AG04449 (cell line): ENCODE data around the gene LOXL1.

Experiments
- CTCF ChIA-PET: fragments of 350-600 bp; formaldehyde crosslinking; extraction: SDS; loops from one replicate; lab custom pipeline; 2021; ENCODE audit warnings: antibody characterized with exemption; lab: Yijun Ruan, JAX
- POLR2A ChIA-PET: fragments of 400-600, 350-600 bp; formaldehyde crosslinking; extraction: SDS; loops from one replicate; lab custom pipeline; 2020; ENCODE audit warnings: antibody characterized with exemption, inconsistent platforms; lab: Yijun Ruan, JAX
- DNase-seq: peaks from one replicate; pipeline ENCODE4 v3.0.0-alpha.2; 2010; ENCODE audit warnings: low read depth, low spot score
- H3K4me3 ChIP-seq: 2 replicates; pipeline ENCODE4 v1.5.1; 2011; ENCODE audit warnings: low read depth, mild to moderate bottlenecking, control low read depth, low read length
- TF ChIP-seq, protein P1 (sequence below): IDR thresholded peaks from one replicate; pipeline ENCODE4 v1.5.1; 2011; ENCODE audit warnings: mild to moderate bottlenecking, moderate library complexity, low read length, control low read depth, inconsistent platforms; ENCODE audit not compliant: insufficient read depth; ENCODE audit errors: missing control alignments

The LOXL1 gene

DNA sequence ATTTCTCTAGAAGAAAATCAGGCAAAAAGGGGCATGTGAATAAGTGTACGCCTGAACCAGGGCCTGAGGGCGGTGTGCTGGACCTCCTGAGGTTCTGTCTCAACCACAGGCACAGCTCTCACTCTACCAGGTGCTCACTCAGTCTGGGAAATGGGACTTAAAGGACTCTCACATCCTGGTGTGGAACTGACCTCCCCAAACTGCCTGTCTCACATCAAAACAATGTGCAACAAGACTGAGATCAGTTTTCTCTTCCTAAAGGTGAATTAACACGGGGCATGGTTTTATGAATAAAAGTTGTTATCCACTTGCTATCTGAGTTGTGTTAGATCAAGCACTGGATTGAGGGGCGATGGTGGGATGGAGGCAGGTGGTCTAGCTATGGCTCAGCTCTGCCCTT lies 61.0 kb downstream of the LOXL1 start:
- TF ChIP-seq, protein P1, sequence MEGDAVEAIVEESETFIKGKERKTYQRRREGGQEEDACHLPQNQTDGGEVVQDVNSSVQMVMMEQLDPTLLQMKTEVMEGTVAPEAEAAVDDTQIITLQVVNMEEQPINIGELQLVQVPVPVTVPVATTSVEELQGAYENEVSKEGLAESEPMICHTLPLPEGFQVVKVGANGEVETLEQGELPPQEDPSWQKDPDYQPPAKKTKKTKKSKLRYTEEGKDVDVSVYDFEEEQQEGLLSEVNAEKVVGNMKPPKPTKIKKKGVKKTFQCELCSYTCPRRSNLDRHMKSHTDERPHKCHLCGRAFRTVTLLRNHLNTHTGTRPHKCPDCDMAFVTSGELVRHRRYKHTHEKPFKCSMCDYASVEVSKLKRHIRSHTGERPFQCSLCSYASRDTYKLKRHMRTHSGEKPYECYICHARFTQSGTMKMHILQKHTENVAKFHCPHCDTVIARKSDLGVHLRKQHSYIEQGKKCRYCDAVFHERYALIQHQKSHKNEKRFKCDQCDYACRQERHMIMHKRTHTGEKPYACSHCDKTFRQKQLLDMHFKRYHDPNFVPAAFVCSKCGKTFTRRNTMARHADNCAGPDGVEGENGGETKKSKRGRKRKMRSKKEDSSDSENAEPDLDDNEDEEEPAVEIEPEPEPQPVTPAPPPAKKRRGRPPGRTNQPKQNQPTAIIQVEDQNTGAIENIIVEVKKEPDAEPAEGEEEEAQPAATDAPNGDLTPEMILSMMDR, result no peak
- POLR2A ChIA-PET, result no interaction called here
- CTCF ChIA-PET, result interaction anchor here (1.4 to 11.3 kb wide), 5 partner anchors 15 to 320 kb away, joined by 3 to 126 read pairs (median 11); no protein-coding TSS in a partner anchor

DNA sequence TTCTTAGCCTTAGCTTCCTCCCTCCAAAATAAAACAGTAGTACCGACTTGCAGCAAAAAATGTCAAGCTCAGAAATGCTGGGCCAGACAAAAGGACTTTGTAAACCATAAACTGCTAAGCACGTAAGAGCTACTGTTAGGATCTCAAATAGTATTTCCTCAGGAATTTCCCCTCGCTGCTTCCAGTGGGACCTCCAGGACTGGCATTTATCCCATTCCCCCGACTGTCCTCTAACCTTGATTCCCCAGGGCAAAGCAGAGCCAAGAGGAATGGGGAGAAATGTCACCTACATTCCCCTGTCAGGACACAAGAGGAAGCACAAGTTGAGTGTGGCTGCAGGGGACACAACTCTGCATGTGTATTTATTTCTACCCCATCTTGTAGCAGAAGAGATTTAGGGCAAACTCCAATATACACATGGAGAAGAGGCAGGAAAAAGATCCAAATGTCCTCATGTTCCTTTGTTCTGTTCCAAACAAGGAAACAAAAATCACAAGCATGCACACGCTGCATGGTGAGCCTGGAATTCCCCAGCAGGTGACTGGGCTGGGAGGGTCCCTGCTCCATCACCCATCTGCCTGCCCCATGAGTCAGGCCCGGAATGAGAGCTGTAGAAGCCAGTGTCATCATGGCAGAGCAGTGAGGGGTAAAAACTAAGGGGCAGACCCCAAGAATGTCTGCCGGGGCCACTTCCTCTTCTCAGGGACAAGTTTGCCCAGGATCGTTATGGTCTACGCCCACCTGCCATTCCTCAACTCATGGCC lies 61.6 kb downstream of the LOXL1 start:
- POLR2A ChIA-PET, result no interaction called here
- no peak overlapping the region for H3K4me3 ChIP-seq
- CTCF ChIA-PET, result interaction anchor here (1.1 to 11.3 kb wide), 7 partner anchors 9 to 333 kb away, joined by 3 to 126 read pairs (median 7); no protein-coding TSS in a partner anchor
- TF ChIP-seq, protein P1, result no peak
- no peak for DNase-seq

More for the DNA sequence above, 61.0 kb downstream of the LOXL1 start:
- H3K4me3 ChIP-seq, result no peak overlapping the region
- no peak for DNase-seq

DNA sequence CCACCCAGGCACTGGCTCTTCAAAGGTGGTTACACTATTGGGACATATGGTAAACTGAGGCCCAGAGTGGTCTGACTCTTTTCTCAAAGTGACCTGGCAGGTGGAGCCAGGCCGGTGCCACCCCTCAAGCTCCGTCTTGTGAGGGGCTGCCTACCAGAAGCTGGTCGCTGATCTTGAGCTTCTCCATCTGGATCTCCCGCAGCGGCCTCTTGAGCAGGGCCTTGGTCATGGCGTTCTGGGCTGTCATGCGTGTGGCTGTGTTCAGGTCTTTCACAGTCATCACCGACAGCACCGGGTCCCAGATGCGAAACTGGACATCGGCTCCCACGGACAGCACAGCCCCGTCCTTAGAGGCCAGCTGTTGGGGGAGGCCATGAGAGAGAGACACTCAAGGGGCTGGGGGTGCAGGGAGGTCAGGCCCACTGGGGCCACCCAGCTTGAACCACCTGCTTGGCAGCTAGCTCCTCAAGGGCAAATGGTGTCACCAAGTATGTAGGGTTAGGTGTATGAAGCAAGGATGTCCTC lies 62.2 kb downstream of the LOXL1 start:
- ChIA-PET CTCF (interaction anchor here (0.9 to 11.3 kb wide), 7 partner anchors 9 to 332 kb away, joined by 3 to 126 read pairs (median 7); no protein-coding TSS in a partner anchor), POLR2A (interaction anchor here (1.5 kb wide), 1 partner anchor 16 kb away, joined by 3 read pairs; no protein-coding TSS in a partner anchor)
- TF ChIP-seq, protein P1, result no peak
- no peak overlapping the region for H3K4me3 ChIP-seq
- DNase-seq, result no peak

DNA sequence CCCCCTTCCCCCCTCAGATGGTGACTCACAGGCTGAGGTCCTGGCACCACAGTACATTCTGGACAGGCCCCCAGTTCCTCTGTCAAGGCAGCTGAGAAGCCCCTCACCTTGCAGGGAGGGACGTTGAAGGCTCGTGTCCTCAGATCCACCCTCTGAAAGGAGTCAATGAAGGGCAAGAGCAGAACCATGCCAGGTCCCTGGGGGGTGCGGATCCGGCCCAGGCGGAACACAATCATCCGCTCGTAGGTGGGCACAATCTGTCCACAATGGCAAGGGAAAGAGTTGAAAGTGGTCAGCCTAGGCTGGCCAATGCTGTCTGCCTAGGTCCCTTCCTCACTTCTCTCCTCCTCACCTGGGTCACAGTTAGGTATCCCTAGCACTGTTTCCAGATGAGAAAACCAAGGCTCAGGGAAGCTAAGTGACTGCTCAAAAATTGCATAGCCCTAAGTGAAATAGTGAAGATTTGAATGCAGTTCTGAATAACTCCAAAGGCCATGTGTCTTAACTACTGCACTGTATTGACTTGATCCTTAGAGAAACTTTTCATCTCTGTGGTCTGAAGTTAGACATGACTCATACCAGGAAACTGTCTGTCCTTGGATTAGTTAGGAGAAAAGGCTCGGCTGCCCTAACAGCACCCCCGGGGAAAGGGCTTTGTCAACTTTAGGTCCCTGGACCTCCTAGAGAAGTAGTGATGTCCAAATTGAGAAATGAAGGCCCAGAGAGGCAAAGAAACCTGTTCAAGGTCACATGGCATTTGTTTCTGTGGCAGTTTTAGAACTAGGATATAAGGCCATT lies 62.9 kb downstream of the LOXL1 start:
- POLR2A ChIA-PET, result interaction anchor here (1.5 kb wide), 1 partner anchor 16 kb away, joined by 3 read pairs; no protein-coding TSS in a partner anchor

DNA sequence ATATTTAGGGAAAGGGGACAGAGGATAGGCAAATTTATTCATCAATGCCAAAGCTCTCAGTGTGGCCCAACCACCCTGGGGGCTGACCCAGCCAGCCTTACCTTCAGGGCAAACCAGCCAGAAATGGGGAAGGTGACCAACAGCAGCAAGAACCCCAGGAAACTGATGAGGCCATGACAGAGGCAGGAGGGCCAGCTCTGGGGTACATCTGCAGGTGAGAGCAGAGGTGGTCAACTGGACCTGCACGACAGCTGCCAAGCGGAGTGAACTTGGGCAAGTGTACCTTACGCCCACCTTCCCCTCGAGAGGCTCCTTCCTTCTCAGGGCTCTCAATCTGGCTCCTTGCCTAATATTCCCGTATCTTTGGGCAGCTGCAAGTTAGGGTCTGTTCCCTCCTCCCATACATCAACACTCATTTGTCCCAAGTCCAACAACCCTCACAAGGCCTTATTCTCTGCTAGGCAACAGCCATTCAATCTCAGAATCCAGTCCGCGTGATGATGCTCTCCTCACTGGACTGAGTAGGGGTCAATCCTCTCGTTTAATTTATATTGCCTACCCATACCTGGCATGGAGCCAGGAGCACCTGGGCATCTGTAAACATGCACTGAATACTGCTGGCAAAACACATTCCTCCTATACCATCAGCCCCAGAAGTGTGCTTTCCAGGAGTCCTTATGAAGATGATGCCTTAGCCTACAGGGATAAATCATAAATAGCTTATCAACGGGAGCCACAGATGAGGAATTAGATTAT lies 64.2 kb downstream of the LOXL1 start:
- DNase-seq, result no peak
- H3K4me3 ChIP-seq, result no peak overlapping the region
- CTCF ChIA-PET, result interaction anchor here (0.6 to 11.3 kb wide), 13 partner anchors 8 to 331 kb away, joined by 3 to 126 read pairs (median 7); no protein-coding TSS in a partner anchor
- POLR2A ChIA-PET, result interaction anchor here (1.5 kb wide), 1 partner anchor 18 kb away, joined by 3 read pairs; no protein-coding TSS in a partner anchor
- TF ChIP-seq, protein P1, result no peak

More for the DNA sequence above, 62.9 kb downstream of the LOXL1 start:
- H3K4me3 ChIP-seq, result no peak overlapping the region
- peak; percentile 70 for DNase-seq
- CTCF ChIA-PET, result interaction anchor here (0.9 to 11.3 kb wide), 8 partner anchors 10 to 332 kb away, joined by 3 to 126 read pairs (median 8); no protein-coding TSS in a partner anchor
- TF ChIP-seq, protein P1, result no peak
